HG03108 (cell line): Measurements from ENCODE around the gene SDK1.

Experiments used
- ATAC-seq: cut with Tn5 transposase; IDR thresholded peaks from one replicate; pipeline ENCODE4 v1.9.1; 2021; ENCODE audit warnings: moderate library complexity; ENCODE audit not compliant: unreplicated experiment

SDK1 gene

DNA sequence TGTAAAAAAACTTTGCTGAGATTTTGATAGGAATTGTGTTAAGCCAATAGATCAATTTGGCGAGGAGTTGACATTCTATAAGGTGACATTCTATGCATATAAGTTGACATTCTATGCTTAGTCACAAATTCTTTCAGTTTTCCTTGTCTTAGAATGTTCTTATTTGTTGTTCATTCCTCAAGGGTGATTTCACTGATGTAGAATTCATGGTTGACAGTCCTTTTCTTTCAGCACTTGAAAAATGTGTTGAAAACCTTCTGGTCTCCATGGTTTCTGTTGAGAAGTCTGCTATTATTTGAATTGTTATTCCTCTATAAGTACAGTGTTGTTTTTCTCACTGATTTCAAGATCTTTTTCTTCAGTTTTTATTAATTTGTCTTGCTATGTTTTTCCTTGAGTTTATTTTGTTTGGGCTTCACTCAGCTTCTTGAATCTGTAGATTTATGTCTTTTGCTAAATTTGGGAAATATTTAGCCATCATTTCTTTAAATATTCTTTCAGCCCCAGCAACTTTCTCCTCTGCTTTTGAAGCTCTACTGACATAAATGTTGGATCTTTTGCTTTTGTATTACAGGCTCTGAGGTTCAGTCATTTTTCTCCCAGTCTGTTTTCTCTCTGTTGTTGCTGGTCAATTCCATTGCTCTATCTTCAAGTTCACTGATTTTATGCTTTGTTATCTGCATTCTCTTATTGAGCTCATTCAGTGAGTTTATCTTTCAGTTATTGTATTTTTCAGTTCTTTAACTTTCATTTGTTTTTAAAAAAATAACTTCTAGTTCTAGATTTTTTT lies 154.9 kb downstream of the SDK1 start:
- no peak for ATAC-seq

DNA sequence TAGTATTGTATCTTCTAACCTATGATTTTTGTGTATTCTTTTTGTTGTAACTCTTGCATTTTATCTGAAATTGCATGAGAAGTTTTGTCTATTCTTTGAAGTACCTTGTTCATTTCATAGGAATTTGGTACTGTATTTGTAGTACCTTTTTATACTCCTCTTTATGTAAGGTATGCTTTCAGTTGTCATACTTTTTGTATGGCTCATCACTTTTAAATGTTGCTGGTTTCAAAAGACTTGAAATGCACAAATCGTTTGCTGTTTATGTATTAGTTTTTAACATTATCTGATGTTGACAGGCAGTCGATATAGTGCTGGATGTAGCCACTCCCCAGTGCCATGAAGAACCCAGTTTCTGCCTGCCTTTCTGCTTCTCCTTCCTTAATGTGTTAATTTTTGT lies 158.1 kb downstream of the SDK1 start:
- ATAC-seq, result no peak

DNA sequence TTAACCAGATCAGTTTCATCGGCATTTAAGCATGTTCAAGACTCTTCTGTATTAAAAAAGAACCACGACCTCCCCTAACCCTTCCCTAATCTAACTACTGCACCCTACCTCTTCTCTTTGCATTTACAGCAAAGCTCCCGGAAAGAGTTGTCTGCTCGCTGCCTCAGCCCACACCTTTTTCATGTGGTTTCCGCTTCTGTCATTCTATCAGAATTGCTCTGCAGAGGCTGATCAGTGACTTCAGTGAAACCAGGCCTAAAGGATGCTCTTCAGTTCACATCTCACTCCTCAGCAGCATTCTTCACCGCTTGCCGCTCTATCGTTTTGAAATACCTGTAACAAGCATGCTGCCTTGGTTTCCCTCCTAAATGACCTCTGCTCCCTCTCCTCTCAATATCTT lies 160.9 kb downstream of the SDK1 start:
- no peak for ATAC-seq

DNA sequence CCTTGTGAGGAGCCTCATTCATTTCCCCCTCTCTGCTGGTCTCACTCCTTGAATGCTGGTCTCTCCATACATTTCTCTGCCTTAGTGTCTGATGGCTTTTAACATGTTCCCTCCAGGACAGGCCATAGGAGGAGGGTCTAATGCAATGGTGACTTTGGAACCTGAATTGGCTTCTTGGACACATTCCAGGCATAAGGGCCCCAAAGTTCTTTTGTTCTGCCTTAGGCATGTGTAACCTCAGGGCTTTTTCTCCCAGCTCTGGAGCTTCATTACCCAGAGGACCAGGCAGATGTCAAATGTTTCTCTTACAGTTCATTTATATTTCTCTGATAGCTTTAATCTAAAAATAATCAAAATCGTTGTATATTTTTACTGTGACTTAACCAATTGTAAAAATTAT lies 162.6 kb downstream of the SDK1 start:
- ATAC-seq, result no peak

- no peak for ATAC-seq
These were observed 164.0 kb downstream of the SDK1 start for GRCh38 chr7:3464900-3465622.

GRCh38 chr7:3466261-3466660 lies 165.2 kb downstream of the SDK1 start:
- ATAC-seq, result no peak

- no peak for ATAC-seq
These were observed 168.6 kb downstream of the SDK1 start for GRCh38 chr7:3469641-3470040.

GRCh38 chr7:3480197-3480596 lies 179.1 kb downstream of the SDK1 start:
- no peak for ATAC-seq

DNA sequence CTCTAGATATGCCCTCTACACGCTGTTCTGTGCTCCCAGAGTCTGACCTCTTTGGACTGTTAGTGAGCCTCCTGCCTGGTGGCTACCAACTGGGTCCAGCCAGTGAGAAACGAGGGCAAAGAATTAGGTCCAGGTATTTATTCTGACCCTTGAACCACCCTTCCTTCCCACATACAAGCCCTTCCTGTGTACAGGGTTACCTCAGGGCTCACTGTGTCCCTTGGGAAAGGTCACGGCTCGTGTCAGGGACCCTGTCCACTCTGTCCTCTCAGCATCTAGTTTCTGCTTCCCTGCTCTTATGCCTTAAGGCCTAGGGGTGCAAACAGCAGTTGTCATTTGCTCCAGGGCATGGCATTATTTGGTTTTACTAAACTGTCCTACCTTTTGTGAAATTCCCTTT lies 180.4 kb downstream of the SDK1 start:
- no peak for ATAC-seq

GRCh38 chr7:3482147-3482921 lies 181.3 kb downstream of the SDK1 start:
- no peak for ATAC-seq

GRCh38 chr7:3486841-3487240 lies 185.8 kb downstream of the SDK1 start:
- ATAC-seq, result no peak

- ATAC-seq, result no peak
These were observed 187.8 kb downstream of the SDK1 start for GRCh38 chr7:3488829-3489228.

DNA sequence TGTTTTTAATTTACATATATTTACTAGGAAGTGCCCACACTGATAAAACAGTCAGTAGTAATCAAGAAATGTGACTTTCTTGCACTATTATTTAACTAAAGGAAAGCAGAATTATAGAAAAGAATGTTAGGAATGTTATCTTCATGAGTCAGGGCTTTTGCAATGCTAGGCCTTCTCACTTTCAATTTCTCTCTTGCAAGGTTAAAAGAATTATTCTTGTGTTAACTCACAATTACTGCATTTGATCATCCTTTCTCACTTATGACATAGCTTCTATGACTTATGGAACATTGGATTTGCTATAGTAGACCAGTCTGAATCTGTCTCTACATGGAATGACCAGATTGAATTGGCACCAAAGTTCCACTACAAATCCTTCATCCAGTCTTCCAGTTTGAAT lies 192.4 kb downstream of the SDK1 start:
- no peak for ATAC-seq

GRCh38 chr7:3494947-3495346 lies 193.9 kb downstream of the SDK1 start:
- no peak for ATAC-seq

DNA sequence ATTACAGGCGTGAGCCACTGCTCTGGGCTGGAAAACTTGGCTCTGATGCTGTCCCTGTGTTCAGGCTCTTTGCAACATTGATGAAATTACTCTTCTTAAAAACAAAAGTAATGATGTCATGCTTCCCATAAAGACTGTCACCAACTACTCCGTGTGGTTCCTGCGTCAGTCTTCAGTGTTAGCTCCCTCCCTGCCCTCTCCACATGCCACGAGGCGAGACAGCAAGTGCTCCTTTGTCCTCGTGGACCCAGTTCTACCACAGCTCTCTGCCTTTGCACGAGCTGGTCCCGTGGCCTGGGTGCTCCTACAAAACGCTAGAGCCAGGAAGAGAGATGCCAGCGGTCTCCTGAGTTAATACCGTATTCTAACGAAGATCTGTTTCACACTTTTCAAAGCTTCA lies 194.5 kb downstream of the SDK1 start:
- ATAC-seq, result no peak

DNA sequence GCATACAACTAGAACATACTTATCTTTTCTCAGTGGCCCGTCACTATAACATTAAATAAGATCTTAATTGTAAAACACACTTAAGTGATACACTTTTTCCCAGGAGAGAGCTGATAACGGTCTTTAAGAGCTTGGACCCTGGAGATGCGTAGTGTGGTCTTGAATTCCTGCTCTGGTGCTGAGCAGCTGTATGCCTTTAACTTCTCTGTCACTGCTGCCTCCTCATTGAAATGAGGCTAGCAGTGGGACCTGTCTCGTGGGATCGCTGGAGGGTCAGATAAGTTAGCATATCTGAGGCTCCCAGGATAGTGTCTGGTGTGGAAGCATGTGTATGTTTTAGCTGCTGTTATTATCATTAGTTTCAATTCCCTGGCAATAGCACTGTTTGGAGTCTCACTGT lies 194.9 kb downstream of the SDK1 start:
- no peak for ATAC-seq

GRCh38 chr7:3497796-3498195 lies 196.7 kb downstream of the SDK1 start:
- no peak for ATAC-seq

DNA sequence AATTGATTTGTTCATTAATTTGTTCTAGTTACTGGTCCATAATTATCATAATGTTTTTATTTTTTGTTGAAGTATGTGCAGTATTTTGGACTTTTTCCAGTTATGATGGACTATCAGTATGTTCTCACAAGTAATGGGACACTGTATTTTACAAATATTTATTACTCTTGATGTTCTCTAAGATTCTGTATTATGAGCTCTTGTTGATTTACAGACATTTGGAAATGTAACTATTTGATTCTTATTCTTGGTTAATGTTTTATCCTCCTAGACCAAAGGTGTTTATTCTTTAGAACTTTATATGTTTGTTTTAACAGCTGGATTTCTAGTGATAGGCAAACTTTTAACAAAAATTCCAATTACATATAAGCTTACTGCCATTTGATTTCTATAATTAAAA lies 200.6 kb downstream of the SDK1 start:
- no peak for ATAC-seq

DNA sequence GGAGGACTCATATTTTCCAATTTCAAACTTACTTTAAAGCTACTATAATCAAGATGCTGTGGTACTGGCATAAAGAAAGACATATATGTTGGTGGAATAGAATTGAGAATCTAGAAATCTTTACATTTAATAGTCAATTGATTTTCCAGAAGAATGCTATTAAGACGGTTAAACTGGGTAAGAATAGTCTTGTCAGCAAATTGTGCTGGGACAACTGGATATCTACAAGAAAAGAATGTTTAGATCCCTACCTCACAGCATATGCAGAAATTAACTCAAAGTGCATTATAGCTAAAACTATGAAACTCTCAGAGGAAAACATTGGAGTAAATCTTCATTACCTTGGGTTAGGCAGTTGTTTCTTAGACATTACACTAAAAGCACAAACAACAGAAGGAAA lies 203.3 kb downstream of the SDK1 start:
- ATAC-seq, result no peak

GRCh38 chr7:3510101-3511020 lies 209.3 kb downstream of the SDK1 start:
- no peak for ATAC-seq

- no peak for ATAC-seq
These were observed 216.3 kb downstream of the SDK1 start for GRCh38 chr7:3517344-3517743.
